GM12874 (cell line): ENCODE results near the gene MAGI2.

Experiments
- CTCF ChIP-seq: IDR thresholded peaks from 2 replicates; pipeline ENCODE4 v1.5.1; 2011; ENCODE audit warnings: low read depth, mild to moderate bottlenecking, control low read depth, low read length, moderate library complexity; ENCODE audit not compliant: insufficient read depth

Gene MAGI2

GRCh38 chr7:78399033-78399769 lies 1054.3 kb downstream of the MAGI2 start:
- TF ChIP-seq CTCF: no peak

GRCh38 chr7:78398576-78398975 lies 1054.9 kb downstream of the MAGI2 start:
- no peak for TF ChIP-seq CTCF

- TF ChIP-seq CTCF: no peak
Measured at GRCh38 chr7:78398081-78398480, 1055.4 kb downstream of the MAGI2 start.

GRCh38 chr7:78396210-78396609 lies 1057.3 kb downstream of the MAGI2 start:
- no peak for TF ChIP-seq CTCF

- TF ChIP-seq CTCF: no peak
Measured at GRCh38 chr7:78395298-78396036, 1058.0 kb downstream of the MAGI2 start.

- TF ChIP-seq CTCF: no peak
Measured at GRCh38 chr7:78389022-78389421, 1064.4 kb downstream of the MAGI2 start.

GRCh38 chr7:78386520-78386919 lies 1066.9 kb downstream of the MAGI2 start:
- TF ChIP-seq CTCF: no peak
